ENCODE measurements around the gene CDH23. TPM values are rescaled to one million over a fixed set of nuclear protein-coding genes. Genes with fewer than 3 reads are reported as not detected.

Gene CDH23
- total RNA-seq, 4 donors from 2014 or later, result 0.57 to 5.9 (median 1.0) TPM

DNA sequence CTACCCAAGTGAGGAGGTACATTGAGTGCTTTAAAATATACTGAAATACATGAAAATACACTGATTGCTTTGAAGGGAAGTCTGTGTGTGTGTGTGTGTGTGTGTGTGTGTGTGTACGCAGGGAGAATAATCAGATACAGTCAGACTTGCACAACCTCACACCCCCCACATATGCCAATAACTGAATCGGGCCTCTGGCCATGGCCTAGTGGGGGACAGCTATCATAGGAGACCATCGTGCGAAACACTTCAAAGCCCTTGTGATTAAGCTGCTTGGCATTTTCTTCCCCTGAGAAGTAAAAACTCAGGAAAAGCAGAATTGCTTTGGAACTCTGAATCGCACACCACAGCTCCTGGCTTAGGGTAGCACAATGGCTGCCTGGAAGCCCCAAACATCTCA, 187.7 kb downstream of the CDH23 start:
- intact Hi-C loops (cut with DNase I), result no loop called here
- no peak overlapping the region for H3K4me3 ChIP-seq
- peaks cover 0 to 28% (median 0%) of the 10 kb centered on the region in 4 donors for H3K27me3 ChIP-seq
- no peaks in the 10 kb centered on the region for H3K9me3 ChIP-seq
- TF ChIP-seq POLR2A (IDR thresholded peaks at IDR 0.05), result no peak
- TF ChIP-seq, protein P1, sequence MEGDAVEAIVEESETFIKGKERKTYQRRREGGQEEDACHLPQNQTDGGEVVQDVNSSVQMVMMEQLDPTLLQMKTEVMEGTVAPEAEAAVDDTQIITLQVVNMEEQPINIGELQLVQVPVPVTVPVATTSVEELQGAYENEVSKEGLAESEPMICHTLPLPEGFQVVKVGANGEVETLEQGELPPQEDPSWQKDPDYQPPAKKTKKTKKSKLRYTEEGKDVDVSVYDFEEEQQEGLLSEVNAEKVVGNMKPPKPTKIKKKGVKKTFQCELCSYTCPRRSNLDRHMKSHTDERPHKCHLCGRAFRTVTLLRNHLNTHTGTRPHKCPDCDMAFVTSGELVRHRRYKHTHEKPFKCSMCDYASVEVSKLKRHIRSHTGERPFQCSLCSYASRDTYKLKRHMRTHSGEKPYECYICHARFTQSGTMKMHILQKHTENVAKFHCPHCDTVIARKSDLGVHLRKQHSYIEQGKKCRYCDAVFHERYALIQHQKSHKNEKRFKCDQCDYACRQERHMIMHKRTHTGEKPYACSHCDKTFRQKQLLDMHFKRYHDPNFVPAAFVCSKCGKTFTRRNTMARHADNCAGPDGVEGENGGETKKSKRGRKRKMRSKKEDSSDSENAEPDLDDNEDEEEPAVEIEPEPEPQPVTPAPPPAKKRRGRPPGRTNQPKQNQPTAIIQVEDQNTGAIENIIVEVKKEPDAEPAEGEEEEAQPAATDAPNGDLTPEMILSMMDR (IDR thresholded peaks at IDR 0.05), result no peak
- no peaks in the 10 kb centered on the region for H3K36me3 ChIP-seq
- no peak for DNase-seq
- H3K27ac ChIP-seq, result no peak overlapping the region
- peaks cover 0 to under 1% (median 0%) of the 10 kb centered on the region in 3 donors for H3K4me1 ChIP-seq
- WGBS, 2 donors, result 84 to 90% methylated on average over 4 to 5 of the region's 5 CpGs

DNA sequence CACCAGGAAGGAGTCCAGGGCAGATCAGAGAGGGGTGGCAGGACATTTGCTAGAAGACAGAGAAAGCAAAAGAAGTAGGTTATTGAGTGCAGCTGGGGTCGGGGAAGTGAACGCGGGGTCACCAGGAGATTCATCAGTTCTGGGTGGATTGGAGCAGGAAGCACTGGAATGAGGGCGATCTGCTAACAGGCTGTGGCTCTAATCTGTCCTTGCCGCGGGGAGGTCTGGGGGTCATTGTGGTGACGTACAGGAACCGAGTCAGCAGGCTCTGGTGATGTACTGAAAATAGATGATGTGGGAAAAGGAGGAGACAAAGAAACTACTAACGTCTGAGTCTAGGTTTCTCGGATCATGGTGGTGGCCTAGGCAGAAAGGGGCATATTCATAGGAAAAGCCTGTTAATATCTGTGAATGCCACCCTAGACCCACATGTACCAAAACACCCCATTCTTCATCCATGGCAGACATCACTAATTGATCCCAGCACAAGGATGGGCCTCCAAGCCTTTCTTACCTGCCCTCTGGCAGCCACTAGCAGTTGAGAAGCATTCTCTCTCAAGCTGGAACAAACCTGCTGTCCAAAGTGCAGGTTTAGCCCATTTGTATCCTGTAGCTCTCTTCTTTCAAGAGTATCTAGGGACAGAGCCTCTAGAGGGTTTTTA, 188.3 kb downstream of the CDH23 start:
- H3K4me1 ChIP-seq, result peaks cover 0 to 5% (median 0%) of the 10 kb centered on the region in 3 donors
- intact Hi-C loops (cut with DNase I), result no loop called here
- no peak for TF ChIP-seq POLR2A (IDR thresholded peaks at IDR 0.05)
- TF ChIP-seq, protein P1 (IDR thresholded peaks at IDR 0.05), result no peak
- DNase-seq, result no peak
- H3K4me3 ChIP-seq, result no peak overlapping the region
- no peaks in the 10 kb centered on the region for H3K36me3 ChIP-seq
- H3K27ac ChIP-seq, result no peak overlapping the region
- no peaks in the 10 kb centered on the region for H3K9me3 ChIP-seq
- WGBS, 2 donors, result 78 to 85% methylated on average over 10 of the region's 10 CpGs
- peaks cover 0 to 29% (median 0%) of the 10 kb centered on the region in 4 donors for H3K27me3 ChIP-seq

DNA sequence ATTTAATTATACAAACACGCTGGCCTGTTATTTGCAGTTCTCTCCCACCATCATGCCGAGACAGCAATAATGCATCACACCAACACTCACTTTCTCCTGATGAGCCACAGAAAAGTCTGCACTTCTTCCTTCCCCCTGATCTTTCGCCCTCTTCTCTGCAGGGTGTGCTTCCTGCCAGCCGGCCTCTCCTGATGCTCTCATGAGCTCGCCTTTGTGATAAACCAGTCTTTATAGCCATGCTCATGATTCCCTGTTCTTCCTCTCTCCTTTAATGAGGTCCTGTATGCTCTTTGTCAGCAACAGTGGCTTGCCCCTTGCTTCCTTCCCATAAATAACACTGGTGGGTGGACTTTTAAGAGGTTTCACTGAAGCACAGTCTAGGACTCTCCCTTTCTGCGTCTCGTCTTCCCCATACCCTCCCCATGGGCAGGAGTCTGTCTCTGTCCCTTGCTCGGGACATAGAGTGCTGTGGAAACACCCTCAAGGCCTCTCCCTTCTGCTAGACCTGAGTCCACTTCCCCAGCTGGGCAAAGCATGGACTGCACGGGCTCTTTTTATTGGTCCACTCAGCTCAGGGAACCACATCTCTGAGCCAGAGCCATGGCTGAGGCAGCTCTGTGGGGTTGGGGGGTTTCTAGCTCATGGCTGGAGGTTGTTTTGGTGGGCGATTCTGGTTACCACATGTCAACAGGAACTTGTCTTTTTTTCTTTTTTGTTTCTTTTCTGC, 189.0 kb downstream of the CDH23 start:
- no peak for DNase-seq
- 71 to 76% methylated on average over 8 to 10 of the region's 10 CpGs for WGBS, 2 donors
- no peak overlapping the region for H3K27ac ChIP-seq
- peaks cover 0 to 8% (median 0%) of the 10 kb centered on the region in 3 donors for H3K4me1 ChIP-seq
- peaks cover 0 to 29% (median 0%) of the 10 kb centered on the region in 4 donors for H3K27me3 ChIP-seq
- H3K36me3 ChIP-seq, result no peaks in the 10 kb centered on the region
- TF ChIP-seq, protein P1 (IDR thresholded peaks at IDR 0.05), result no peak
- TF ChIP-seq POLR2A (IDR thresholded peaks at IDR 0.05), result no peak
- intact Hi-C loops (cut with DNase I), result no loop called here
- no peaks in the 10 kb centered on the region for H3K9me3 ChIP-seq
- no peak overlapping the region for H3K4me3 ChIP-seq

DNA sequence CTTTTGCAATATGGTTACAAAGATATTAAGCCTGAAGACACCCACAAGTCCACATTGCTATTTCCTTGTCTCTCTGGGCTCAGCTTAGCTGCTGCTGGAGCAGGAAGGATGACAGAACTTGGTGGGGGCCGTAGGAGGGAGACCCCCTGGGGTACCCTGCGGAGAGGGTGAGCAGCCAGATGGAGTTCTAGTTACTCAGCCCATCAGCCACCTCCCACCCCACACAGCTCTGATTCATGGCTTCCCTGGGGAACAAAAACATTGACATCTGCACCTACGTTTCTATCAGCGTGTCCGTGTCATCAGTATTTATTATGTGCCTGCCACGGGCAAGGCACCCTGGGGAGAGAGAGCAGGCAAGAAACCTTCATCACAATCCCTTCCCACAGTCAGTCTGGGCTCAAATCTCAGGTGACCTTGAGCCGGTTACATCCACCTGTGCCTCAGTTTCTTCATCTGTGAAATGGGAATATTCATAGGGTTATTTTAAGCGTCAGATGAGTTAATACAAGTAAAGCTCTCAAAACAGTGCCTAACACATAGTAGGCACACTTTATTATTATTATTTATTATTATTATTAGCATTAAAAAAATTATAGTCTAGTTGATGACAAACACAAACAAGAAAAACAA, 191.3 kb downstream of the CDH23 start:
- peaks cover 0 to 8% (median 0%) of the 10 kb centered on the region in 3 donors for H3K4me1 ChIP-seq
- H3K36me3 ChIP-seq, result no peaks in the 10 kb centered on the region
- intact Hi-C loops (cut with DNase I), result no loop called here
- no peaks in the 10 kb centered on the region for H3K9me3 ChIP-seq
- TF ChIP-seq, protein P1 (IDR thresholded peaks at IDR 0.05), result no peak
- TF ChIP-seq POLR2A (IDR thresholded peaks at IDR 0.05), result no peak
- peaks cover 0 to 29% (median 0%) of the 10 kb centered on the region in 4 donors for H3K27me3 ChIP-seq
- WGBS, 2 donors, result 67 to 87% methylated on average over 6 to 7 of the region's 8 CpGs
- H3K4me3 ChIP-seq, result no peak overlapping the region
- no peak for DNase-seq
- no peak overlapping the region for H3K27ac ChIP-seq

DNA sequence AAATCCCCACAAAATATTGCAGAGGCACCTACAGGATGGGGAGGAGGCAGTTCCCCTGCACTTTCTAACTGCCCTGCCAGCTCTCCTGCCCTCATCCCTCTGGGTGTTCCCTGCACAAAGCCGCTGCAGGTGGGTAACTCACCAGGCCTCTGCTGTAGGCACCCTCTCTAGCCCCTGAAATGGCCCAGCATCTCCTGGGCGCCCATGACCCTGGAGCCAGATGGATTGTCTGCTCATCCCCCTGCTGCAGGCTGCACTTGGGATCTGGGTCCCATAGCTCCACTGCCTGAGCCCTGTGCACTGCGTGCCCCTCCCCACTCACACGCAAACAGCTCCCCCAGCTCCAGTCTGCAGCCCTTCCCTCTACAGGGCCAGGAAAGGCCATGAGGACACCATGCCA, 192.0 kb downstream of the CDH23 start:
- no peak for DNase-seq
- Histone ChIP-seq H3K36me3 (no peaks in the 10 kb centered on the region), H3K27me3 (peaks cover 0 to 29% (median 0%) of the 10 kb centered on the region in 4 donors), H3K9me3 (no peaks in the 10 kb centered on the region), H3K4me3 (no peak overlapping the region), H3K4me1 (peaks cover 0 to 8% (median 0%) of the 10 kb centered on the region in 3 donors), H3K27ac (no peak overlapping the region)
- no peak for TF ChIP-seq POLR2A (IDR thresholded peaks at IDR 0.05)
- TF ChIP-seq, protein P1 (IDR thresholded peaks at IDR 0.05), result no peak
- intact Hi-C loops (cut with DNase I), result no loop called here
- WGBS, 2 donors, result 80 to 85% methylated on average over 3 to 4 of the region's 4 CpGs
